ENCODE results near the gene B3GAT3.

The B3GAT3 gene

DNA sequence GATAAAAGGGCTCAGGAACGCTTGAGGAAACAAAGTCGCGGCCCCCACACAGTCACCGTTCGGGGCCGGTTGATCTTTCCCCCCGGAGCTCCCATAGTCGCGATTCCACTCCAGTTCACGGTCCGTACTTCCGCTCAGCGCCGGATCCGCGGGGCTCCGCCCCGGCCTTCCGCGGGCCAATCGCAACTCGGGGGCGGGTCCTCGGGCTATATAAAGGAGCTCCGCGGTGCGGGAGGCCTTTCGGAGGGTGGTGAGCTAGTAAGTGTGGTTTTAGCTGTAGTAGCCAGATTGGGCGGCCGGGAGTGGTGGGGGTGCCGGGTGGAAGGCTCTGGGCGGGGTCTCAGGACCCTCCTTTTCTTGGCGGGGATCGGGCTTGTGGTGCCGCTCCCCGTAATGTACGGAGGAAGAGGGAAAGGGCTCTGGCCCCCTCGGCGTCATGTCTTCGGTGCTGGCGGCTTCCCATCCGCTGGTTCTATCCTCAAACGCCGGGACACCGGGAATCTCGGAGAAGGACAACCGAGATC is 43.4 kb upstream of the B3GAT3 start, which contains the start of the genes C11orf98 and CSKMT:
Gene C11orf98 (minus strand): TSS at position 136 of the 524 bp plus-strand sequence. CDS start 41 bp downstream, at position 95.
Gene CSKMT (plus strand): TSS at position 238 of the 524 bp plus-strand sequence. CDS start 568 bp downstream, outside the sequence.
- TF ChIP-seq, protein P1, sequence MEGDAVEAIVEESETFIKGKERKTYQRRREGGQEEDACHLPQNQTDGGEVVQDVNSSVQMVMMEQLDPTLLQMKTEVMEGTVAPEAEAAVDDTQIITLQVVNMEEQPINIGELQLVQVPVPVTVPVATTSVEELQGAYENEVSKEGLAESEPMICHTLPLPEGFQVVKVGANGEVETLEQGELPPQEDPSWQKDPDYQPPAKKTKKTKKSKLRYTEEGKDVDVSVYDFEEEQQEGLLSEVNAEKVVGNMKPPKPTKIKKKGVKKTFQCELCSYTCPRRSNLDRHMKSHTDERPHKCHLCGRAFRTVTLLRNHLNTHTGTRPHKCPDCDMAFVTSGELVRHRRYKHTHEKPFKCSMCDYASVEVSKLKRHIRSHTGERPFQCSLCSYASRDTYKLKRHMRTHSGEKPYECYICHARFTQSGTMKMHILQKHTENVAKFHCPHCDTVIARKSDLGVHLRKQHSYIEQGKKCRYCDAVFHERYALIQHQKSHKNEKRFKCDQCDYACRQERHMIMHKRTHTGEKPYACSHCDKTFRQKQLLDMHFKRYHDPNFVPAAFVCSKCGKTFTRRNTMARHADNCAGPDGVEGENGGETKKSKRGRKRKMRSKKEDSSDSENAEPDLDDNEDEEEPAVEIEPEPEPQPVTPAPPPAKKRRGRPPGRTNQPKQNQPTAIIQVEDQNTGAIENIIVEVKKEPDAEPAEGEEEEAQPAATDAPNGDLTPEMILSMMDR (IDR thresholded peaks at IDR 0.05; ENCODE audit: low read depth, low read length, poor library complexity, severe bottlenecking), result no peak
- no peak for TF ChIP-seq EZH2phosphoT487 (IDR thresholded peaks at IDR 0.05; ENCODE audit: borderline replicate concordance, low read length)
- Histone ChIP-seq H3K36me3 (ENCODE audit: control insufficient read depth, low read length) (peaks cover 70% of the 10 kb centered on the region), H3K4me2 (ENCODE audit: low read length) (peak within 1 kb of the TSS; percentile 99), H3K4me3 (ENCODE audit: low read length) (peak within 1 kb of the TSS; percentile 98), H4K20me1 (ENCODE audit: control insufficient read depth, insufficient read depth, low read depth, low read length) (peaks cover 12% of the 10 kb centered on the region), H3K27me3 (ENCODE audit: control insufficient read depth, low read length) (no peaks in the 10 kb centered on the region), H3K9me2 (replicated peaks; ENCODE audit: control insufficient read depth, low read length) (no peaks in the 10 kb centered on the region), H3K4me1 (ENCODE audit: control insufficient read depth, low read length) (peaks cover 42% of the 10 kb centered on the region), H3K9me3 (ENCODE audit: control insufficient read depth, insufficient read depth, low read length) (no peaks in the 10 kb centered on the region), H3K79me2 (ENCODE audit: control insufficient read depth, low read length) (peaks cover 67% of the 10 kb centered on the region), H3F3A (ENCODE audit: control insufficient read depth, insufficient read depth) (peaks cover 46% of the 10 kb centered on the region), H3K27ac (ENCODE audit: low read depth, low read length) (peak within 1 kb of the TSS; percentile 92)

DNA sequence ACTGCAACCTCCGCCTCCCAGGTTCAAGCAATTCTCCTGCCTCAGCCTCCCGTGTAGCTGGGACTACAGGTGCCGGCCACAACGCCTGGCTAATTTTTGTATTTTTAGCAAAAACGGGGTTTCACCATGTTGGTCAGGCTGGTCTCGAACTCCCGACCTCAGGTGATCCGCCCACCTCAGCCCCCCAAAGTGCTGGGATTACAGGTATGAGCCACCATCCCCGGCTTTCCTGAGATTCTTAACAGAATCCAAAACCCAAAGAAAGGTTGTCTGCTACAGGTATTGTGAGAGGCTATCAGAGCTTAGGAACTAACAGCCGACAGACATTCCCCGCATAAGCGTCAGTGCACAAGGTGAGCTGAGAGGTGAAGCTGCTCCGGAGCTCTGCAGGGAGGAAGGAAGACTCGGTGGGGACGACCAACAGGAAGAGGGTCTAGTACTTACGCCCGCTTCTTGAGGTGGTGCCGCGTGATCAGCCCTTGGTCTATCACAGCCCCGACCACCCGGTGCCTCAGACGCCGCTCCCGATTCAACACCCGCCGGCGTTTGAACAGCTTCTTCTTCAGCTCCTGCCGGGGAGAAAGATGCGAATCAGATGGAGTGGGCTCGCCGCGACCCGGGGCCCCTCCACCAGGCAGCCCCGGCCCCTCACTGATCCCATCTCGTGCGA is 42.8 kb upstream of the B3GAT3 start:
- Histone ChIP-seq H4K20me1 (ENCODE audit: control insufficient read depth, insufficient read depth, low read depth, low read length) (peaks cover 12% of the 10 kb centered on the region), H3F3A (ENCODE audit: control insufficient read depth, insufficient read depth) (peaks cover 42% of the 10 kb centered on the region), H3K4me2 (ENCODE audit: low read length) (peak overlapping the region; percentile 99), H3K9me3 (ENCODE audit: control insufficient read depth, insufficient read depth, low read length) (no peaks in the 10 kb centered on the region), H3K4me1 (ENCODE audit: control insufficient read depth, low read length) (peaks cover 36% of the 10 kb centered on the region), H3K79me2 (ENCODE audit: control insufficient read depth, low read length) (peaks cover 61% of the 10 kb centered on the region), H3K36me3 (ENCODE audit: control insufficient read depth, low read length) (peaks cover 64% of the 10 kb centered on the region), H3K27ac (ENCODE audit: low read depth, low read length) (peak overlapping the region; percentile 92), H3K4me3 (ENCODE audit: low read length) (peak overlapping the region; percentile 98), H3K9me2 (replicated peaks; ENCODE audit: control insufficient read depth, low read length) (no peaks in the 10 kb centered on the region), H3K27me3 (ENCODE audit: control insufficient read depth, low read length) (no peaks in the 10 kb centered on the region)
- TF ChIP-seq, protein P1 (IDR thresholded peaks at IDR 0.05; ENCODE audit: low read depth, low read length, poor library complexity, severe bottlenecking), result no peak

DNA sequence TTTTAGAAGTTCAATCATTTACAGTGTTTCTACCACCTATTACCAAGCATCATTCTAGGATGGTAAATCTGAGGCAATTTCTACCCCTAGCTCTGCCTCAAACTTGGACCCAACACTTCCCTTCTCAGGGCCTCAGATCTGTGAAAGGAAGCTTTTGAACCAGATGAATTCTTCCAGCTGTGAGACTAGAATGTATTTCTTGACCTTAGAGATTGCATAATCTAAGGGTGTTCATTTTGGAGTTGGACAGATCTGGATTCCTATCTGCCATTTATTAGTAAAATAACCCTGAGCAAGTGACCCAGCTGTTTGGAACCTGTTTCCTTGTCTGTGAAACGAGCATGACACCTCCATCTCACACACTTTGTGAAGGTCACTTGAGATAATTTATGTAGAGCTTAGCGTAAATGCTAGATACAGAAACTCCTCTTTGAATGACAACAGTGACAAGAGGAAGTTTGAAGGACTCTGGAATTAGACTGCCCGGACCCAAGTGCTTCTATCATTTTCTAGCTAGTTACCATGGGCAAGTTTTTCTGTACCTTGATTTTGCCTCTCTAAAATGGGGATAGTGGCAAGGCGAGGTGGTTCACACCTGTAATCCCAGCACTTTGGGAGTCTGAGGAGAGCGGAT is 35.1 kb upstream of the B3GAT3 start:
- Histone ChIP-seq H3K36me3 (ENCODE audit: control insufficient read depth, low read length) (peaks cover 15% of the 10 kb centered on the region), H3K4me3 (ENCODE audit: low read length) (no peak overlapping the region), H3K27me3 (ENCODE audit: control insufficient read depth, low read length) (no peaks in the 10 kb centered on the region), H3K4me2 (ENCODE audit: low read length) (no peak overlapping the region), H3K4me1 (ENCODE audit: control insufficient read depth, low read length) (peaks cover 18% of the 10 kb centered on the region), H3K9me3 (ENCODE audit: control insufficient read depth, insufficient read depth, low read length) (no peaks in the 10 kb centered on the region), H4K20me1 (ENCODE audit: control insufficient read depth, insufficient read depth, low read depth, low read length) (no peaks in the 10 kb centered on the region), H3K27ac (ENCODE audit: low read depth, low read length) (no peak overlapping the region), H3F3A (ENCODE audit: control insufficient read depth, insufficient read depth) (peaks cover 18% of the 10 kb centered on the region), H3K79me2 (ENCODE audit: control insufficient read depth, low read length) (peaks cover 13% of the 10 kb centered on the region), H3K9me2 (replicated peaks; ENCODE audit: control insufficient read depth, low read length) (no peaks in the 10 kb centered on the region)
- no peak for TF ChIP-seq EZH2phosphoT487 (IDR thresholded peaks at IDR 0.05; ENCODE audit: borderline replicate concordance, low read length)

DNA sequence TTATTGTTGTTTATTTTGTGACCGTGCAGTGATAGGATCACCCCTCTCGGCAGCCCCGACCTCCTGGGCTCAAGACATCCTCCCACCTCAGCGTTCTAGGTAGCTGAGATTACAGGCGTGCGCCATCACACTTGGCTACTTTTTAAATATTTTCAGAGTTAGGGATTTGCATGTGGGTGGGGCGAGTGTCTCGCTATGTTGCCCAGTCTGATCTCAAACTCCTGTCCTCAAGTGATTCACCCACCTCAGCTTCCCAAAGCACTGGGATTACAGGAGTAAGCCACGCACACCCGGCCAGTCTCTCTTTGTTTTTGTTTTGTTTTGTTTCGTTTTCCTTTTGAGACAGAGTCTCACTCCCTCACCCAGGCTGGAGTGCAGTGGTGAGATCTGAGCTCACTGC is 32.5 kb upstream of the B3GAT3 start:
- no peaks in the 10 kb centered on the region for H4K20me1 ChIP-seq (ENCODE audit: control insufficient read depth, insufficient read depth, low read depth, low read length)
- peaks cover 12% of the 10 kb centered on the region for H3F3A ChIP-seq (ENCODE audit: control insufficient read depth, insufficient read depth)
- H3K27me3 ChIP-seq (ENCODE audit: control insufficient read depth, low read length), result no peaks in the 10 kb centered on the region
- H3K36me3 ChIP-seq (ENCODE audit: control insufficient read depth, low read length), result peaks cover 17% of the 10 kb centered on the region
- H3K4me3 ChIP-seq (ENCODE audit: low read length), result no peak overlapping the region
- peaks cover 28% of the 10 kb centered on the region for H3K4me1 ChIP-seq (ENCODE audit: control insufficient read depth, low read length)
- H3K9me2 ChIP-seq (replicated peaks; ENCODE audit: control insufficient read depth, low read length), result no peaks in the 10 kb centered on the region
- peaks cover 35% of the 10 kb centered on the region for H3K79me2 ChIP-seq (ENCODE audit: control insufficient read depth, low read length)
- H3K9me3 ChIP-seq (ENCODE audit: control insufficient read depth, insufficient read depth, low read length), result no peaks in the 10 kb centered on the region
- no peak for TF ChIP-seq EZH2phosphoT487 (IDR thresholded peaks at IDR 0.05; ENCODE audit: borderline replicate concordance, low read length)
- TF ChIP-seq, protein P1 (IDR thresholded peaks at IDR 0.05; ENCODE audit: low read depth, low read length, poor library complexity, severe bottlenecking), result no peak
- H3K27ac ChIP-seq (ENCODE audit: low read depth, low read length), result no peak overlapping the region
- peak overlapping the region; percentile 97; the same call in 1 of the 2 replicates for H3K4me2 ChIP-seq (ENCODE audit: low read length)
